ENCODE measurements around the gene OXLD1.

OXLD1 gene

DNA sequence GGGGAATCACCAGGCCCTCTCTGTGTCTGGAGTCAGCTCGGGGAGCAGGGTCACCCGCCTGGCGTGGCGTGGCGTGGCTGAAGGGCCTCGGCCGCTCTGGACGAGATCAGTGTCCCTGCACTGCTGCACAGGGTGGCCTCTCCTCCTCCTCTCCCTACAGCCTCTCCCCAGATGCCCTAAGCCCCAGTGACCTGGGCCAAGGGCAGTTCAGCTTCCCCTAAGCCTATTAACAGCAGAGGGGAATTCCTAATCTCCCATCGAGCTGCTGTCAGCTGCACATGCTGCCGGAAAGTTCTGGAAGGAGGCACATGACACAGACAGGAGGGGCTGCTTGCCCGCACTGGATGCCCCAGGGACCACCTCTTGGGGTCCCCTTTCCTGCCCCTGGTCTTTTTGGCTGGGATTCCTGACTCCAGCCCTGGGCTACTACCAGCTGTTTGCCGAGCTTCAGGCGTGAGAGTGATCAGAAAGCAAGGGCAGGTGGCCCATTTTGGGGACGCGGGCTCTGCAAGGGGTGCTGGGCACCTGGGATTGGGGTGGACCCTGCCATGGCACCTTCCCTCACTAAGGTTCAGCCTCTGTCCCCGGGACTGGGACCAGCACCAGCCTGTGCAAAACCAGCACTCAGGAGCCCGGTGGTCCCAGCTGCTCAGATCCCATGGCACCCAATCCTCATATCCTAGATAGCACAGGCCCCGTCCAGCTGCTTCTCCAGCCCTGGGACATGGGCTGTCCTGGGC lies 10.9 kb downstream of the OXLD1 start:
- WGBS (ENCODE audit: extremely low coverage, insufficient coverage, low lambda C conversion rate), result no CpG with 5 or more reads among the region's 18 CpGs
- peaks cover 4% of the 10 kb centered on the region for H3K4me1 ChIP-seq (ENCODE audit: control insufficient read depth, low read depth, low read length)

DNA sequence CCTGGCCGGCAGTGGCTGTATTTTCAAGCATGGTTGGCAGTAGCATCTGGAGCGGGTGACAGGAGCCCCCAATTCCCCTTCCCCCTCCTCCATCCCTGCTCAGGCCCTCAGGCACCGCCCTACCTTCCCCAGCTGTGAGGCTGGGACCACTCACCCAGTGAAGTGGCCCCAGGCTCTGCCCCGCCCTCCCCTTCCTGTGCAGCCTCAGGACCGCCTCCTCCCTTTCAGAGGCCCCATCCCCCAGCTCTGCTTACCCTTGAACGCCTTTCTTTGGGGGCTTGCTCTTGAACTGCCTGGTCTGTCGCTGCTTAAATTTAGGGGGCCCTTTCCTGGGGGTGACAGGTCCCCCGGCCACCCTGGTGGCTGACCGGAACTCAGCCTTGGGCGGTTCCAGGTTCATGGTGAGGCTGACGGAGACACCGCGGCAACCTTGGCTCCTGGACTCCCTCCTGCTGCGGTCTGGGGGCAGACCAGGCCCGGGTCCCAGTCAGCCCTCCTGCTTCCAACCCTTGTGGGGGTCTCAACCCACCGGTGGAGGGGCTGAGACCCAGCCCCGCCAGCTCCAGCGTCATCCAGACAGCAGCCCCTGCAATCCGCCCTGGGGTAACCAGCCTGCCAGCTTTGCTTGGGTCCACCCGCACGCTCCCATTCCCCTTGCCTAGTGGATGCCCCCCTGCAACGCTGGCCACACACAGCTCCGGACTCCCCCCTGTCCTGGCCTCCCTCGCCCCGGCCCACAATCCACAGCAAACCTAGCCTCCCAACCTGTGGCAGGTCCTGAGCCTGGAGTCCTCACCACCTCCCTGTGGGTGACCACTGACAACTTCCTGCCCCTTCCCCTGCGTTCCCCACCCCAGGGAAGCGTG lies 13.3 kb downstream of the OXLD1 start:
- Histone ChIP-seq H3K23ac (ENCODE audit: low read length) (no peak overlapping the region), H3K27me3 (ENCODE audit: insufficient read depth, low read length, poor library complexity) (peaks cover 5% of the 10 kb centered on the region), H3K4me1 (ENCODE audit: control insufficient read depth, low read depth, low read length) (peaks cover 4% of the 10 kb centered on the region), H3K79me2 (ENCODE audit: control insufficient read depth, insufficient read depth, low read length) (no peaks in the 10 kb centered on the region), H3K9ac (ENCODE audit: low read length) (peak overlapping the region; percentile 56), H3K56ac (ENCODE audit: low read length) (peak overlapping the region; percentile 83), H4K8ac (ENCODE audit: low read depth, low read length) (no peak overlapping the region), H3K79me1 (ENCODE audit: low read length) (no peaks in the 10 kb centered on the region), H3K18ac (ENCODE audit: low read length) (peak overlapping the region; percentile 19), H2AK5ac (ENCODE audit: low read length) (no peak overlapping the region), H4K5ac (ENCODE audit: low read length) (no peak overlapping the region), H3K4me2 (ENCODE audit: low read length) (peak overlapping the region; percentile 19), H2BK15ac (replicated peaks; ENCODE audit: low read depth) (no peak overlapping the region), H3K36me3 (ENCODE audit: control insufficient read depth, insufficient read depth, low read length) (no peaks in the 10 kb centered on the region), H2BK5ac (ENCODE audit: low read length) (peak overlapping the region; percentile 81), H2BK120ac (ENCODE audit: low read depth, low read length) (no peak overlapping the region), H3K27ac (ENCODE audit: low read depth, low read length) (no peak overlapping the region), H3K4ac (ENCODE audit: low read depth, low read length) (peak overlapping the region; percentile 66), H3K4me3 (ENCODE audit: low read length) (no peak overlapping the region)
- DNase-seq, result peak; percentile 44
- WGBS (ENCODE audit: extremely low coverage, insufficient coverage, low lambda C conversion rate), result no CpG with 5 or more reads among the region's 27 CpGs

More for the DNA sequence above, 10.9 kb downstream of the OXLD1 start:
- Histone ChIP-seq H2BK120ac (ENCODE audit: low read depth, low read length) (no peak overlapping the region), H3K18ac (ENCODE audit: low read length) (no peak overlapping the region), H3K79me2 (ENCODE audit: control insufficient read depth, insufficient read depth, low read length) (no peaks in the 10 kb centered on the region), H3K9ac (ENCODE audit: low read length) (no peak overlapping the region), H3K79me1 (ENCODE audit: low read length) (no peaks in the 10 kb centered on the region), H2BK5ac (ENCODE audit: low read length) (no peak overlapping the region), H3K27me3 (ENCODE audit: insufficient read depth, low read length, poor library complexity) (no peaks in the 10 kb centered on the region), H4K5ac (ENCODE audit: low read length) (no peak overlapping the region), H2BK15ac (replicated peaks; ENCODE audit: low read depth) (no peak overlapping the region), H3K4ac (ENCODE audit: low read depth, low read length) (no peak overlapping the region), H3K4me3 (ENCODE audit: low read length) (no peak overlapping the region), H3K23ac (ENCODE audit: low read length) (no peak overlapping the region), H4K8ac (ENCODE audit: low read depth, low read length) (no peak overlapping the region), H3K36me3 (ENCODE audit: control insufficient read depth, insufficient read depth, low read length) (no peaks in the 10 kb centered on the region), H3K56ac (ENCODE audit: low read length) (no peak overlapping the region), H3K4me2 (ENCODE audit: low read length) (no peak overlapping the region), H3K27ac (ENCODE audit: low read depth, low read length) (no peak overlapping the region), H2AK5ac (ENCODE audit: low read length) (no peak overlapping the region)
- no peak for DNase-seq

- no peak overlapping the region for H3K4ac ChIP-seq (ENCODE audit: low read depth, low read length)
- H3K56ac ChIP-seq (ENCODE audit: low read length), result no peak overlapping the region
- H4K8ac ChIP-seq (ENCODE audit: low read depth, low read length), result no peak overlapping the region
- H3K27ac ChIP-seq (ENCODE audit: low read depth, low read length), result no peak overlapping the region
- peaks cover 4% of the 10 kb centered on the region for H3K4me1 ChIP-seq (ENCODE audit: control insufficient read depth, low read depth, low read length)
- H3K4me3 ChIP-seq (ENCODE audit: low read length), result no peak overlapping the region
- no peak overlapping the region for H2BK120ac ChIP-seq (ENCODE audit: low read depth, low read length)
- no peak overlapping the region for H2AK5ac ChIP-seq (ENCODE audit: low read length)
- no peak overlapping the region for H3K9ac ChIP-seq (ENCODE audit: low read length)
- H2BK15ac ChIP-seq (replicated peaks; ENCODE audit: low read depth), result no peak overlapping the region
- H3K18ac ChIP-seq (ENCODE audit: low read length), result no peak overlapping the region
- H4K5ac ChIP-seq (ENCODE audit: low read length), result no peak overlapping the region
- H3K79me1 ChIP-seq (ENCODE audit: low read length), result no peaks in the 10 kb centered on the region
- H3K23ac ChIP-seq (ENCODE audit: low read length), result no peak overlapping the region
- WGBS (ENCODE audit: extremely low coverage, insufficient coverage, low lambda C conversion rate), result no CpG with 5 or more reads among the region's 10 CpGs
- no peak overlapping the region for H2BK5ac ChIP-seq (ENCODE audit: low read length)
- no peak for DNase-seq
- no peaks in the 10 kb centered on the region for H3K79me2 ChIP-seq (ENCODE audit: control insufficient read depth, insufficient read depth, low read length)
- H3K27me3 ChIP-seq (ENCODE audit: insufficient read depth, low read length, poor library complexity), result peaks cover 5% of the 10 kb centered on the region
- H3K4me2 ChIP-seq (ENCODE audit: low read length), result no peak overlapping the region
- no peaks in the 10 kb centered on the region for H3K36me3 ChIP-seq (ENCODE audit: control insufficient read depth, insufficient read depth, low read length)
Measured at GRCh38 chr17:81651692-81652091, 14.7 kb downstream of the OXLD1 start.

DNA sequence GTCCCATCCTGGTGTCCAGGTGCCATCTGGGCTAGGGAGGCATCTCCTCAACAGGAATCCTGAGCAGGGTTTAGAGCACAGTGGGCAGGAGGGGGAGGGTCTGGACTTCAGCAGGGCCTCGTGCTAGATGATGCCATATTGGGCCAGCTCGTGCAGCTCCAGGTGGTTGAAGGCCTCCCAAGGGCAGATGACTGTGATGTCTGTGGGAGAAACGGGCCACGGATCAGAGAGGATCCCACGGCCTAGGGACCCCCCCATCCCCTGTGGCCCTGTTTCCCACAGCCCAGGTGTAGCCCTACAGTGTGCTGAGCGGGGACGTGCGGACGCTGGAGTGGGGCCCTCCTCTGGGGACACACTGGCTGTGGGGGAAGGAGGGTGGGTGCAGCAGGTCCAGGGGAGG lies 15.5 kb downstream of the OXLD1 start:
- Histone ChIP-seq H3K4me2 (ENCODE audit: low read length) (no peak overlapping the region), H3K4ac (ENCODE audit: low read depth, low read length) (no peak overlapping the region), H3K23ac (ENCODE audit: low read length) (no peak overlapping the region), H3K4me3 (ENCODE audit: low read length) (no peak overlapping the region), H3K27me3 (ENCODE audit: insufficient read depth, low read length, poor library complexity) (peaks cover 5% of the 10 kb centered on the region), H2BK5ac (ENCODE audit: low read length) (no peak overlapping the region), H2BK120ac (ENCODE audit: low read depth, low read length) (no peak overlapping the region), H3K79me2 (ENCODE audit: control insufficient read depth, insufficient read depth, low read length) (no peaks in the 10 kb centered on the region), H4K5ac (ENCODE audit: low read length) (no peak overlapping the region), H3K79me1 (ENCODE audit: low read length) (no peaks in the 10 kb centered on the region), H3K56ac (ENCODE audit: low read length) (no peak overlapping the region), H3K27ac (ENCODE audit: low read depth, low read length) (no peak overlapping the region), H2BK15ac (replicated peaks; ENCODE audit: low read depth) (no peak overlapping the region), H3K9ac (ENCODE audit: low read length) (no peak overlapping the region), H2AK5ac (ENCODE audit: low read length) (no peak overlapping the region), H3K4me1 (ENCODE audit: control insufficient read depth, low read depth, low read length) (peaks cover 4% of the 10 kb centered on the region), H4K8ac (ENCODE audit: low read depth, low read length) (no peak overlapping the region), H3K36me3 (ENCODE audit: control insufficient read depth, insufficient read depth, low read length) (no peaks in the 10 kb centered on the region), H3K18ac (ENCODE audit: low read length) (no peak overlapping the region)
- no peak for DNase-seq
- no CpG with 5 or more reads among the region's 9 CpGs for WGBS (ENCODE audit: extremely low coverage, insufficient coverage, low lambda C conversion rate)

DNA sequence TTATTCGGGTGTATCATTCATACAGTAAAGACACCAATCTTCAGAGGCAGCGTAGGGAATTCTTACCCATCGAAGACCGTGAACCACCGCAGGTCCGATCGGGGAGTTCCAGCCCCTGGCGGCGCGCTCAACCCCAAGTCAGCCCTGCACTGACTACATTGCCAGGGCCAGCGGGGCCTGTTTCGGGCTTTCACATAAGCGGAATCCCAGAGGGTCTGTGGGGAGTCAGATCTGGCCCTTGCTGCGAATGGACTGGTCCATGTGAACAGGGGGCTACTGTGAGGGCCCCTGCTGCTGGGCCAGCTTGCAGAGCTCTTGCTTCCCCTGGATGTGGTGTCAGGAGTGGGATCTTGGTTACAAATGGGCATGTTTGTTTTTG lies 17.7 kb downstream of the OXLD1 start:
- H4K5ac ChIP-seq (ENCODE audit: low read length), result no peak overlapping the region
- H3K36me3 ChIP-seq (ENCODE audit: control insufficient read depth, insufficient read depth, low read length), result no peaks in the 10 kb centered on the region
- peaks cover 5% of the 10 kb centered on the region for H3K27me3 ChIP-seq (ENCODE audit: insufficient read depth, low read length, poor library complexity)
- no peak overlapping the region for H3K4me3 ChIP-seq (ENCODE audit: low read length)
- H2AK5ac ChIP-seq (ENCODE audit: low read length), result no peak overlapping the region
- peak overlapping the region; percentile 53 for H3K9ac ChIP-seq (ENCODE audit: low read length)
- no peak overlapping the region for H2BK120ac ChIP-seq (ENCODE audit: low read depth, low read length)
- H3K23ac ChIP-seq (ENCODE audit: low read length), result no peak overlapping the region
- no peak overlapping the region for H2BK5ac ChIP-seq (ENCODE audit: low read length)
- WGBS (ENCODE audit: extremely low coverage, insufficient coverage, low lambda C conversion rate), result no CpG with 5 or more reads among the region's 14 CpGs
- no peak overlapping the region for H2BK15ac ChIP-seq (replicated peaks; ENCODE audit: low read depth)
- H3K4me1 ChIP-seq (ENCODE audit: control insufficient read depth, low read depth, low read length), result peaks cover 4% of the 10 kb centered on the region
- no peaks in the 10 kb centered on the region for H3K79me1 ChIP-seq (ENCODE audit: low read length)
- H3K56ac ChIP-seq (ENCODE audit: low read length), result peak overlapping the region; percentile 78
- H4K8ac ChIP-seq (ENCODE audit: low read depth, low read length), result no peak overlapping the region
- no peak overlapping the region for H3K4me2 ChIP-seq (ENCODE audit: low read length)
- H3K4ac ChIP-seq (ENCODE audit: low read depth, low read length), result no peak overlapping the region
- no peaks in the 10 kb centered on the region for H3K79me2 ChIP-seq (ENCODE audit: control insufficient read depth, insufficient read depth, low read length)
- no peak overlapping the region for H3K18ac ChIP-seq (ENCODE audit: low read length)
- H3K27ac ChIP-seq (ENCODE audit: low read depth, low read length), result no peak overlapping the region
- DNase-seq, result no peak

Measured in mesendoderm (in vitro differentiated cells).